Inferior parietal cortex (tissue), 1 donor: ENCODE data around the gene ASS1.

ENCODE experiments used
- DNase-seq: peaks from one replicate; pipeline ENCODE4 v3.0.0-alpha.2; 2016; ENCODE audit errors: extremely low spot score

The ASS1 gene

GRCh38 chr9:130418776-130419175 lies 26.0 kb upstream of the ASS1 start:
- no peak for DNase-seq

DNA sequence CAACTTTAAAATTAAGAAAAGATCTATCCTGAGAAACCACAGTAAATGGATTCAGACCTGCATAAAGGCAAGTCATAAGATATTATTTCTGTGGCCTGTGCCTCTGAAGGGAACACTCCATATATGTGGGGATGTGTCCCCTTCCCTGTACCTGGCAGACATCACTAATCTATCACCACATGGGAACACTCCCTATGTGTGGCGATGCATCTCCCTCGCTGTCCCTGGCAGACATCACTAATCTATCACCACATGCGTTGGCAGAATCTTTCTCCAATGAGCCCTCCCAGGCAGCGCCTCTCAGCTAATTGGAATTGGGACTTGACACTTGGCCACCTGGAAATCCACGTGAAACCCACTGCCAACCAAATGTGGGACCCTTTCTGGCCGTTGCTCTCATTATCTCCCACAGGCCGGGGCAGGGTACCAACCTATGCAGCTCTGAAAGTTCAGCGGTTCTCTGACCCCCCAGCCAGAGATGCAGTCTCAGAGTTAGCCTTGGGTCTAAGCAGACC lies 25.2 kb upstream of the ASS1 start:
- DNase-seq: no peak

DNA sequence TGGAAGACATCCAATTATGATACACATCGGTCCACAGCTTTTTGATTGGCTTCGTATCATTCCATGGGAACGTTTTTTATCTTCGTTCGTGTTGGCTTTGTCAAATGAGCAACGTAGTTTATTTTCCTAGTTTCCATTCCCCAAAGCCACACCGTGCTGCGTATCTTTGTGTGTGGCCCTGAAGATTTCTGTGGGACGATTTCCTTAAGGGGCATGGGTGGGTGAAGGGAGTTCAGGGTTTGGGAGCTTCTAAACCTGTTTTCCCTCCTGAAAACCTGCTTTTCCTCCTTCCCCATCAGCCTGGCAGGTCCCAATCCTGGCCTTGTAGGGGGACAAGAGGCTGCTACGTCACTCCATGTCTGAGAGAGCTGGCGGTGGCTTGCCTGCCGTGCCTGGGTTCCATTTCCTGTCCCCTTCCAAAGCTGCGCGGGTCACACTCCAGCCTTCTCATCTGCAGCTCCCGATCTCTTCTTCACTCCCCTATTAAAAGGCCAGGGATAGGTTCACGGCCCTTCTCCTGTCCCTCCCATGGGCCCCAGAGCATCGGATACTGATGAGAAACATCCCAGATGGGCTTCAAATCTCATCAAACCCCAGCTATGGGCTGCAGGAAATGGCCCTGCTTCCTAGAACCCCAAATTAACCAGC lies 23.5 kb upstream of the ASS1 start:
- DNase-seq: no peak

GRCh38 chr9:130421802-130422276 lies 22.9 kb upstream of the ASS1 start:
- no peak for DNase-seq

DNA sequence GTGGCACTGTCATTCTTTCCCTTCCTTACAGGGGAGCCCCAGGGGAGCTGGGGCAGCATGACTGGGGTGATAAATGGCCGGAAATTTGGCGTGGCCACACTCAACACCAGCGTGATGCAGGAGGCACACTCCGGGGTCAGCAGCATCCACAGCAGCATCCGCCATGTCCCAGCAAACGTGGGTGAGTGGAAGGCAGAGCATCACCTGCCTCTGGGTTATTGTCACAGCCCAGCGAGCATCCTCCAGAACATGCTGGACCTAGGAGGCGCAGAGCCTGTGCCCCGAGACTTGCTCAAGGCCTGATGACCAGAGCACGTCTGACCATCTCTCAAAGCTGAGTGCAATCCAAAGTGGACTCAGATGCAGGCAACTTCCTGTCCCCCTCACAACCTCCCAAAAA lies 22.2 kb upstream of the ASS1 start:
- DNase-seq: no peak

DNA sequence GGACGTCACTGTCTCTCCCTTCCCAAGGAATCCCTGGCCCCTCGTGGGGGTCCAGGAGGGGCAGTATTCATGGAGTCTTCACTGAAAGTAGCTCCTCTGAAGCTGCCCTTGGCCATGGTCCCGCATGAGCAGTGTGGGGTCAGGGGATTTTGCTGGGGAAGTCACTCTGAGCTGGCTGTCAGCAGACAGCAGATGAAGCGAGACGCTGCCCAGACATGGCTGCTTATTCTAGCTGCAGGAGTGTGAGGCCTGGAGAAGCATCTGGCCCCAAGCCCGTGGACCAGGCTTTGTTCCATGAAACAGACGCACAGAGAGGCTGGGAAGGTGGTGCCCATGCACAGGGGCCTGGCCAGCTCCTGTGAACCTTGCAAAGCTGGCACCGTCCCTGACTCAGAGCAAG lies 21.5 kb upstream of the ASS1 start:
- no peak for DNase-seq

DNA sequence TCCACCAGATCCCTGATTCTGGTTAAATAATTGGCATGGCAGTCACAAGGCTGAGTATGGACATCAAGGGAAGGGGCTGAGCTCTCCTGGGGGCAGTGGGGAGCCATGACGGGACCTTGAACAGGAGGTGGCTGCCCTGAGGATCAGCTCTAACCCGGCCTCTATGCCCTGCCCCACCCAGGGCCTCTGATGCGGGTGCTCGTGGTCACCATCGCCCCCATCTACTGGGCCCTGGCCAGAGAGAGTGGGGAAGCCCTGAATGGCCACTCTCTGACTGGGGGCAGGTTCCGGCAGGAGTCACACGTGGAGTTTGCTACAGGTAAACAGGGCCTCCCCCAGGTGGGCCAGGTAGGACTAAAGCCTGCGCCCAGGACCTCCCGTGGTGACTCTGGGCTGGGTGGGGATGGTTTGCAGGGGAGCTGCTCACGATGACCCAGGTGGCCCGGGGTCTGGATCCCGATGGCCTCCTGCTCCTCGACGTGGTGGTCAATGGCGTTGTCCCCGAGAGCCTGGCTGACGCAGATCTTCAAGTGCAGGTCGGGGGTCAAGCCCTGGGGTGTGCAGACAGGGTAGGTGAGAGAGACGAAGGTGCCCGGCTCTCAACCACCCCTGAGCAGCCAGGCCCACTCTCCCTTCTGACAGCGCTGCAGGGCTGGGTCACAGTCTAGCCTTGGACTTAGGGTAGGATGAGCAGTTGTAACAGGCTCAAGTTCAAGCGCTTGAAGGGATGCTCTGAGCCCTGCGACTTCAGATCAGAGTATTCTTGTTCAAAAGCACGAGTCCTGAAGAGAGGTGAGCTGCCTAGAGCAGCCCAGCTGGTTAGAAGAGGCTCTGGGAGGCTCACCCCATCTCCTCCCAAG lies 19.9 kb upstream of the ASS1 start:
- DNase-seq: no peak

GRCh38 chr9:130425741-130426466 lies 18.9 kb upstream of the ASS1 start:
- no peak for DNase-seq

- no peak for DNase-seq
Measured at GRCh38 chr9:130426467-130426773, 18.3 kb upstream of the ASS1 start.

DNA sequence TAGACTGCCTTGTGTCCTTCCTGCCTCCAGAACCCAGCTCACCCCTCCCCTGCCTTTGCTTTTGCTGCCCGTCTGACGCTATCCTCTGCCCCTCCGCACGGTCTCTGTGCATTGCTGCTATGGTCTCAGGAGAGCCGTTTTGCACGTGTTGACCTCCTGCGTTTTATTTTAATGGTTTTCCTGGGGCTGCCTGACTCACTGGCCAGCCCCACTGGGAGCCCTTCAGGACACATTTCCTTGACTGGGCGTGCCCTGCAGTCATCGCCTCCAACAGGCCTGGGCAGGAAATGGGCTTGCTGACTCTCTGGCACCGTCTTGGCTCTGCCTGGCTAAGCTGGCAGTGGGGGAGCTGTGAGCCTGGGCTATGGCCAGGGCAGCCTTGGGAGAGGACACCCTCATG lies 17.9 kb upstream of the ASS1 start:
- no peak for DNase-seq

- DNase-seq: no peak
Measured at GRCh38 chr9:130427326-130427725, 17.4 kb upstream of the ASS1 start.

- no peak for DNase-seq
Measured at GRCh38 chr9:130428086-130428665, 16.6 kb upstream of the ASS1 start.

- DNase-seq: no peak
Measured at GRCh38 chr9:130429381-130429780, 15.4 kb upstream of the ASS1 start.

- DNase-seq: no peak
Measured at GRCh38 chr9:130429831-130430230, 14.9 kb upstream of the ASS1 start.

DNA sequence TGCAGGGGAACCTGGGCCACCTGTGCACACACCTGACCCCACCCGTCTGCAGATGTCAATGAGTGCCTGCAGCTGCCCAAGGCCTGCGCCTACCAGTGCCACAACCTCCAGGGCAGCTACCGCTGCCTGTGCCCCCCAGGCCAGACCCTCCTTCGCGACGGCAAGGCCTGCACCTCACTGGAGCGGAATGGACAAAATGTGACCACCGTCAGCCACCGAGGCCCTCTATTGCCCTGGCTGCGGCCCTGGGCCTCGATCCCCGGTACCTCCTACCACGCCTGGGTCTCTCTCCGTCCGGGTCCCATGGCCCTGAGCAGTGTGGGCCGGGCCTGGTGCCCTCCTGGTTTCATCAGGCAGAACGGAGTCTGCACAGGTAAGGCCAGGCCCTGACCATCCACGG lies 14.5 kb upstream of the ASS1 start:
- DNase-seq: no peak

DNA sequence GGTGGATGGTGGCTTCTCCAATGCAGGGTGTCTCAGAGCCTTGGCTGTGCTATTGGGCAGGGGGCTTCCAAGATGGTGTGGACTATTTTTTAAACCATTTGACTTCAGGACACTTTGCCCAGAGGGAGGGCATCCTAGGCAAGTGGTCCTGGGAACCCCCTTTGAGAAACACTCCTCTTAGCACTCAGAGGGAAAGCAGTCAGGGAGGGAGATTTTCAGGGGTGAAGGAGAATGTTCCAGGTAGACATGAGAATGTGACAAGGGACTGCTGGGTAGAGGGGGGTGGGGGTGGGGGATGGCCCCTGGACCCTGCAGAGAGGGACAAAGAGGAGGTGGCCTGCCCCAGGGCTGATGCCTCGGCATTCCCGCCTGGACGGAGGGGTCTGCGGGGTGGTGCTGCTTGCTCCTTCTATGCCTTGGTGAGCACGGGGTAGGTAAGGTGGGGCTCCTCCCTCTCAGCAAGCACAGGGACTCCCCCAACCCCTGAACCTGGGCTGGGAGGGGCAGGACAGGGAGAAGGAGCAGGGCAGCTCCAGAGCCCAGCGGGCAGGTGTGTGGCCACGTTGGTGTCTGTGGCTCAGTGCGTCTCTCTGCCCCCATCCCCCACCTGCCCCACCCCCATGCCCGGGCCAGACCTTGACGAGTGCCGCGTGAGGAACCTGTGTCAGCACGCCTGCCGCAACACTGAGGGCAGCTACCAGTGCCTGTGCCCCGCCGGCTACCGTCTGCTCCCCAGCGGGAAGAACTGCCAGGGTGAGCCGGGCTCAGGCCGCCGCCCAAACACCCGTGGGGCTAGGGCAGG lies 13.8 kb upstream of the ASS1 start:
- DNase-seq: no peak

DNA sequence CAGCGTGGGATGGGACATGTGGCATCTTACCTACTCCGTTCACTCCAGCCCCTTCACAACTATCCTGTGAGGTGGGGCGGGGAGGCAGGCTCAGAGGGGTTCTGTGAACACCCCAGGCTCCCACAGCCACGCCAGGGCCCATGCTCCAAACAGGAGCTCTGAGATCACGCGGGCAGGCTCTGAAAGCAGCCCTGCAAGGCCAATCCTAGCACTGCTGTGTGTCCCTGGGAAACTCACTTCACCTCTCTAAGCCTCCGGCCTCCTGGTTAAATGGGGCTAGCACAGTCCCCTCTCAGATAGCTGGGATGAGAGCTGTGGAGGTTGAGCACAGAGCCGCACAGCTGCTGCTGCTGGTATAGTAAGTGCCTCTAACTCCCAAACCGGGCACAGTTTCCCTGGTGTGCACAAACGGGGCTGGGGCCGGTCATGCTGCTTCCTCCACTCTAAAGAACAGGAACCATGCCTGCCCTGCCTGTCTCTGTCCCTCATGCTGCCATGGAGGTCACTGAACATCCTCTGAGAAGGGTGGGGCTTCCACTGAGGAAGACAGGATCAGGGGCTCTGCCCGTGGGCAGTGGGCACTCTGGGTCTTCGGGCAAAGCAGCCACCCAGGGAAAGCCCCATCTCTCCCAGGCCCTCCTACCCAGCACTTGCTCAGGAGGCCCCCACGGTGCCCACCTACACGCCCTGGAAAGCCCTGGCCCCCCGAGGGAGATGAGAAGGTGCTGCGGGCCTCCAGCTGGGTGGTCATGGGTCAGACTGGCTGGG lies 13.0 kb upstream of the ASS1 start:
- DNase-seq: no peak

DNA sequence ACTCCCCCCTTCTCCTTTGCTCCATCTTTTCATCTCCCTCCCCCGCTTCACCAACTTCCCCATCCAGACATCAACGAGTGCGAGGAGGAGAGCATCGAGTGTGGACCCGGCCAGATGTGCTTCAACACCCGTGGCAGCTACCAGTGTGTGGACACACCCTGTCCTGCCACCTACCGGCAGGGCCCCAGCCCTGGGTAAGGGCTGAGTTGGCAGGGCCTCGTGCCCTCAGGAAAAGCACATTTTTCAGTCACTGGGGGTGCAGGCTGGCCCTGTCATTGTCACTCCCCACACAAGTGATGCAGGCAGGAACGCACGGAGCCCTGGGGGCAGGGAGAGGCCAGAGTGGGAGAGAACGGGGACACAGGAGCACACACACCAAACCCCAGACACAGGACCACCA lies 12.4 kb upstream of the ASS1 start:
- DNase-seq: no peak

DNA sequence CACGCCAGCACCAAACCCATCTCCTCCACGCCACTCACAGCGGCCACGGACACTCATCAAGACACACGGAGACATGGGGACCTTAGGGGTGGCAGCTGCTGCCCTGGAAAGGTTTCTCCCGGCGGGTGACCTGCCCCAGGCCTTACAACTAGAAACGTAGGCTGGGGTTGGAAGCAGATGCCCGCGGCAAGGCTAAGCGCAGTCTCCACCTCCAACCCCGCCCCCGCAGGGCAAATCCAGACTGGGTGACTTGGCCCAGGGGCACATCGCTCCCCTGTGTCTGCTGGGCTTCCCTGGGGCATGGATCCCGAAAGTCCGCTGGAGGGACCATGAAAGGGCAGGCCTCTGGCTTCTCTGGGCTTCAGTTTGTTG lies 12.0 kb upstream of the ASS1 start:
- DNase-seq: no peak

GRCh38 chr9:130433168-130433946 lies 11.4 kb upstream of the ASS1 start:
- no peak for DNase-seq
